Activated CD8-positive, alpha-beta memory T cell treated with anti-CD3 and anti-CD28 coated beads for 4 hours (primary cell): ENCODE data around the gene SLC9A9.
"Not testable (repeated sequence)": the region's sequence is repeated elsewhere in the genome, so short reads cannot be mapped to it uniquely, and the experiment has no call there.

Experiments
- DNase-seq, 2 donors: peaks; one replicate each; pipeline ENCODE4 v3.0.0-alpha.2; 2020; ENCODE audit warnings: low read depth in 2 of 2

SLC9A9 gene

GRCh38 chr3:143810166-143810952 is 37.9 kb downstream of the SLC9A9 start:
- no peak for DNase-seq

GRCh38 chr3:143809121-143809621 is 39.1 kb downstream of the SLC9A9 start:
- no peak for DNase-seq

- no peak for DNase-seq
Measured at GRCh38 chr3:143808030-143808429, 40.2 kb downstream of the SLC9A9 start.

GRCh38 chr3:143806038-143806437 is 42.2 kb downstream of the SLC9A9 start:
- DNase-seq, result no peak

- not testable (repeated sequence) for DNase-seq
Measured at GRCh38 chr3:143805476-143805875, 42.8 kb downstream of the SLC9A9 start.

GRCh38 chr3:143801046-143801445 is 47.2 kb downstream of the SLC9A9 start:
- DNase-seq, result not testable (repeated sequence)

DNA sequence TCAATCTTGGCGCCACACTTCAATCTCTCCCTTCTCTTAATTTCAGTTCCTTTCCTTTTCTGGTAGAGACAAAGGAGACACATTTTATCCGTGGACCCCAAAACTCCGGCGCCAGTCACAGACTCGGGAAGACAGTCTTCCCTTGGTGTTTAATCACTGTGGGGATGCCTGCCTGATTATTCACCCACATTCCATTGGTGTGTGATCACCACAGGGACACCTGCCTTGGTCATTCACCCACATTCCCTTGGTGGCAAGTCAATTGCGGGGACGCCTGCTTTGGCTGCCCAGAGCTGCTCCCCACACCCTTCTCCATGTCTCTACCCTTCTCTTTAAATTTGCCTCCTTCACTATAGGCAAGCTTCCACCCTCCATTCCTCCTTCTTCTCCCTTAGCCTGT is 50.1 kb downstream of the SLC9A9 start:
- not testable (repeated sequence) for DNase-seq

DNA sequence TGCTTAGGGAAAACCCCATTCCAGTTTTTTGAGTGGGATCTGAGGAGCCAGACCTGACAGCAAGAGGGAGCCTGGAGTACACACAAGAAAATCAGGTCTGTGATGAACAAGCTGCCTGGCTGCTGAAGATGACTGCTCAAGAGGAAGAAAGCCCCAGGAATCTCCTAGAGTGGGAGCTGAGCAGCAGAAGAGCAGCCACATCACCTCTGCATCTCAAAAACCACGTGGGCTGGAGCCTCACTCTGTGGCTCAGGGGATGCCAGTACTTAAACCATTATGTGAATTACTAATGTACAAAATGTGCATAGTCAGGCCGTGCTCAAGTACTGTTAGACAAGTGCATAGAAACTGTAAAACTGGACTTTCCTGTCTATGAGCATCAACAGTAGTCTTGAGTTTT is 52.4 kb downstream of the SLC9A9 start:
- no peak for DNase-seq

- no peak for DNase-seq
Measured at GRCh38 chr3:143794793-143795462, 53.3 kb downstream of the SLC9A9 start.

GRCh38 chr3:143793971-143794370 is 54.3 kb downstream of the SLC9A9 start:
- DNase-seq, result no peak

DNA sequence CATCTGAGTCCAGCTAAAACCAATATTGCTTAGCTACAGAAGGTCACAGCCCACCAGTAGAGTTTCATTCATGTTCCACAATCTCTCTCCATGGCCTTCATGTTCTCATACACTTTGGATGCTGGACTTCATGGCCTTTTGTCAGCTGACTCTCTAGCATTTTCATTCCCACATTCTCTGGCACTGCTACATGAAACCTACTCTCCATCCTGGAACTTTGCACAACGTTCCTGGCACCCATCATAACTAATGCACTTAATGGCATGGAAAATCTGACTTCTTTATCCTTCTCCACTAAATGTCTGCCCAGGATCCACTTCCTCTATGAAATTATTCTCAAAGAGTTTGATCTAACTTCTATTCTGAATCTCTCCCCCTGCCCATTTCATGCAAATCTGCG is 56.9 kb downstream of the SLC9A9 start:
- DNase-seq, result no peak

GRCh38 chr3:143786219-143787191 is 61.8 kb downstream of the SLC9A9 start:
- DNase-seq, result no peak

GRCh38 chr3:143784446-143784845 is 63.8 kb downstream of the SLC9A9 start:
- no peak for DNase-seq

GRCh38 chr3:143783851-143784370 is 64.4 kb downstream of the SLC9A9 start:
- DNase-seq, result no peak

GRCh38 chr3:143775459-143775858 is 72.8 kb downstream of the SLC9A9 start:
- DNase-seq, result no peak

DNA sequence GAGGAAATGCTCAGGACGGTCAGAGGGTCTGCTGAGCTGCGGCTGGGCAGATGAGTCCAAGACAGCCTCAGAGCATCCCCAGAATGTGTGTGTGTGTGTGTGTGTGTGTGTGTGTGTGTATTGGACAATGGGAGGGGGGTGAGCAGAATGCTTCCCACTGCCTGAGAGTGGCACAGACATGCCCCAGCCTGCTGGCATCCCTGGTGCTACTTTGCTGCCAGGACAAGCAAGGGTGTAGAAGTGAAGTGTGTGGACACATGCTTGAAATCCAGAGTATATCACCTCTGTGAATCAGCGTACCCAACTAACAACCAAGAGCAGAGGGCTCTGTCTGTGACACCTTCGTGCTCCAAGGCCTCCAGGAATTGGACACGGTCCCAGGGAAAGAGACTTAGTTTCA is 76.3 kb downstream of the SLC9A9 start:
- no peak for DNase-seq

DNA sequence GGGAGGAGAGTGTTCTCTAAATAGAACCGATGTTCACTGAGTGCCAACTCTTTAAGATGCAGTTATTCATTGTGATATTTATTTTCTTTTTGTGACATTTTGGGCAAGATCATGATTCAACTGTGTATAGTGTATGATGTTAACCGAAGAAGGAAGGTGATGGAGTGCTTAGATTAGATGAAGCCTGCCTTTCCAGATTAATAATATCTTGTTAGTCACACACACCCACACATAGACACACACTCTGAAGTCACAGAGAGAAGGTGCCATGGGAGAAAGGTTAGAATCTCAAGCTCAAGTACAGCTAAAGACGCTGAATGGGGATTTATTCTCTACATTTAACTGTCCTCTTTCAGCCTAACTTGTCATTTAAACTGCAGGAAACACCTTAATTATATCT is 77.0 kb downstream of the SLC9A9 start:
- no peak for DNase-seq

DNA sequence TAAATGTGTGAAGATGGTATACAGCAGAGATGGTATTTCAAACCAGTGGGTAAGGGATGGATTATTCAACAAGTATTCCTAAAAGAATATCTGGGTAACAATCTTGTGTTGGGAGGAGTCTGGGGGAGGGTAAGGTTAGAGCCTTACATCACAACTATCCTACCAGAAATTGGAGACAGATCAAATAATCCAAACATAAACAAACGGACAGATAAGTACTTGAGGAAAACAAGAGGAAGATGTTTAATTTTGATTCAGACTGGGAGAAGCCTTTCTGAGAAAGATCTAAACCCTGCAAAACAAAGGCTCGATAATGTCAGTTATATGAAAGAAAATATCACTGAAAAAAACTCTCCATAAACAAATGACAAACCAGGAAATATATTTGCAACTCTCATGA is 77.9 kb downstream of the SLC9A9 start:
- no peak for DNase-seq

- no peak for DNase-seq
Measured at GRCh38 chr3:143769616-143770015, 78.7 kb downstream of the SLC9A9 start.

GRCh38 chr3:143764840-143765239 is 83.4 kb downstream of the SLC9A9 start:
- no peak for DNase-seq

DNA sequence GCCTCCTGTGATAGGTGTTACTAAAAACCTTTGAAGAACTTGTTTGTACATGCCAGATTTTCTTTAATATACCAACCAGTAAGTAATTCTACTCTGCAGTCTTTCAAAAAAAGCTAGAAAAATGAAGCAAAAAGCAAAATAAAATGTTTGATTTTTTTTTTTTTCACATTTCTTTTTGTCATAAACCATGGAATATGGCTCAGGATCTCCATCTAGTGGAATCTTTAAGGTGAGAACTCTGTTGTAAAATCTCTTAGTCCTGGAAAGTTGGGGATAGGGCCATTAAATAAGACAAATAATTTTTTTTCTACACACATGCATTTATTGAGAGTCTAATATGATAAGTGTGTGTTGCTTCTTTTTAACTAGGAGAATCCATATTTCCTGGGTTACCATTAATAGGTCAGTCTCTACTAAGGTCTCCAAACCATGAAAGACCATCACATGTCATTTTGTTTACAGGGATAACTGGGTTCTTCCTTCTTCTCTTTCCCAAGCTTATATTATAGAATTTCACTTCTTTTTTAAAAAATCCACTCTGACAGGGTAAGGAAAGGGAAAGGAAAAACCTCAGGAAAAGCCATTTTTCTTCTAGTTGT is 84.6 kb downstream of the SLC9A9 start:
- DNase-seq, result no peak
